HG02840 (cell line): Measurements from ENCODE around the gene ELMO3.

ENCODE experiments used
- ATAC-seq: cut with Tn5 transposase; IDR thresholded peaks from one replicate; pipeline ENCODE4 v1.9.1; 2021; ENCODE audit warnings: mild to moderate bottlenecking, moderate library complexity, moderate number of reproducible peaks; ENCODE audit not compliant: unreplicated experiment, low FRiP score

The ELMO3 gene

DNA sequence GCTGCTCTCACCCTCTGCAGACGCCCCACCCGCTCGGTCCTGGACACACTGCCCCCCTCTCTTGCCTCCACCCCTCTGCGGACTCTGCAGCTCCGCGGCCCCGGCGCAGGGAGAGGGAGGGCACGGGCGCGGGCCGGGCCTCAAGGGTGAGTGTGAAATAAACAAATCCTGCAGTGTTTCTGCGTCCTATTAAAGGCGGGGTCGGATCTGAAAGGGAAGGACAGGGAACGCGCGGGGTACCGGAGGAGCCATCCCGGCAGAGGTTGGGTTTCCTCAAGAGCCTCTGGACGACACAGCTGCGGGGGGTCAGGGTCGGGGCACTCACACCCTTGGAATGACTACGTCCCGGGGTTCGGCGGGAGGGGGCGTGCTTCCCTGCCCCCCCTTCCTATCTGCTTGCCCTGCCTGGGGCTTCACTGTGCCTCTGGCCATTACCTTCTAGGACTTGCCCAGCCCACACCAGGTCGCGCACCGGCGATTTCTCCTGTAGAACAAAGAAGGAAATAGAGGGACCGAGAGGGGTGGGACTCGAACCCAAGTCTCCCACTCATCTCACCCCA is 34.9 kb upstream of the ELMO3 start:
- no peak for ATAC-seq

DNA sequence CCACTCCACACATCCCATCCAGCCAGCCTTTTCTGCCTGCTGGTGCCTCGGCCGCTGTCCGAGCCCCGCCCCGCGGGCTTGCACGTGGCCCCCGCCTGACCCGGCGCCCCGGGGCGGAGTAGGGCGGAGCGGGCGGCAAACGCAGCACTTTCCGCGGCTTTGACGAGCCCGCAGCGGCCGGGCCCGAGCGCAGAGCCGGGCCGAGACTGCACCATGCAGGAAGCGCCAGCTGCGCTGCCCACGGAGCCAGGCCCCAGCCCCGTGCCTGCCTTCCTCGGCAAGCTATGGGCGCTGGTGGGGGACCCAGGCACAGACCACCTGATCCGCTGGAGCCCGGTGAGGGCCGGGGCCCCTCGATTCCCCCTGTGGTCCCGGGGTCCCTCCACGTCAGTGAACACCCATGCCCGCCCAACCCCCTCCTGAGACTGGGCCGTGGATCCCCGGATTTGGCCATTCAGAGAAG is 34.3 kb upstream of the ELMO3 start, which contains the start of gene HSF4:
HSF4 (plus strand) TSS at position 147 of the 463 bp plus-strand sequence; CDS start at position 214, 67 bp downstream.
- no peak for ATAC-seq

- no peak for ATAC-seq
Measured at GRCh38 chr16:67165121-67166078, 33.5 kb upstream of the ELMO3 start.

GRCh38 chr16:67166110-67166547 is 32.8 kb upstream of the ELMO3 start:
- ATAC-seq = no peak

- ATAC-seq = no peak
Measured at GRCh38 chr16:67166598-67167168, 32.2 kb upstream of the ELMO3 start.

GRCh38 chr16:67167588-67167987 is 31.3 kb upstream of the ELMO3 start:
- ATAC-seq = no peak

DNA sequence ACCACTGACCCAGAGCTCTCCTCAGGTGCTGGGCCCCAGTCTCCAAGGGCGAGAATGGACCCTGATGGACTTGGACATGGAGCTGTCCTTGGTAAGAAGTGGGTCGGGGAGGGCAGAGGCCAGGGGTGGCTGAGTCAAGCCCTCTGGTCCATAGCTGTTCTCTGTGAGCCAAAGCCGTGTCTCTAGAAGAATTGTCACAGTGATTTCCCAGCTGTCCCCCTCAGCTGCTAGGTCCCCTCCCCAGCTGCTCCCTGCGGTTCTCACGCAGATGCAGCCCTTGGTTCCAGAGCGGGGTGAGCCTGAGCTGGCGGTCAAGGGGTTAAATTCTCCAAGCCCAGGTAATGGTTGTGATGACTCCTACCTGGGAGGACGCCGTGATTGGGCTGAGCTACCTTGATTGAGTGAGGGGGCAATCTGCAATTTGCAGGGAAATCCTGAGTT is 29.9 kb upstream of the ELMO3 start:
- ATAC-seq = no peak

DNA sequence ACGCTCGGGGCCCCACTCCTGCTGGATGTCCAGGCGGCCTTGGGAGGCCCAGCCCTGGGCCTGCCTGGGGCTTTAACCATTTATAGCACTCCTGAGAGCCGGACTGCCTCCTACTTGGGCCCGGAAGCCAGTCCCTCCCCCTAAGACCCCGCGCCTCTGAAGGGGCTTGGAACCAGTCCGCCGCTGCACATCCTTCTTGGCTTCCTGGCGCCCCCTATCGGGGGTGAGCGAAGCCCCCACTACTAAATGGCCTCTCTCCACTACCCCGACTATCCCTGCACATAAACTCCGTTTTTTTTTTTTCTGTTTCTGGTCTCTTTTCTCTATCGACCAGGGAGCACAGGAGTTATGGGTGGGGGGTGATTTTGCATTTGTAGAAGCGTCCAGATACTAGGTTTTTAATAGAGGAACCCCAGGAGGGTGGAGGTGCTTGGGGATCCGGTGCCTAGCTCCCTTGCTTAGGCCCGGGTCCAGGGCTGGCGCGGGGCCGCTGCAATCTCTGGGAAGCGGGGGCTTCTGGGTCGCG is 29.2 kb upstream of the ELMO3 start:
- no peak for ATAC-seq

GRCh38 chr16:67170168-67170948 is 28.6 kb upstream of the ELMO3 start, which contains the start of gene NOL3:
NOL3 (plus strand) TSS chr16:67170538.
- peak; percentile 39 for ATAC-seq

- ATAC-seq = no peak
Measured at GRCh38 chr16:67170949-67171649, 27.8 kb upstream of the ELMO3 start.

DNA sequence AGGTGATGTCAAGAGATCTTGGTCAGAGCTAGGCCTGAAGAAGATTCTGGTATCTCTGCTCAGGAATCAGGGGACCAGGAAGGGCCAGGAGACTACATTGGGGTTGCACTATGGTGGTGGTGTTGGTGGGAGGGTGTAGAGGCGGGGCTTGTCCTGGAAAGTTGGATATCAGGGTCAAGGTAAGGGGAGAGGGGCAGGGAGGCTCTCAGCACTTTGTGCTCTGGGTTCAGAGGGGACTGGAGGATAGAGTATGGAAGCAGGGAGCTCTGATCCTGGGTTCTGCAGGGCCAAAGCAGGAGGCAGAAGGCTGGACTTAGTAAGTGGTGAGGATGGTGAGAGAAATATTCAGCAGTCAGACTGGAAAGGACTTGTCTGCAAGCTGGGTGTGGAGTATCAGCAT is 25.6 kb upstream of the ELMO3 start:
- no peak for ATAC-seq

DNA sequence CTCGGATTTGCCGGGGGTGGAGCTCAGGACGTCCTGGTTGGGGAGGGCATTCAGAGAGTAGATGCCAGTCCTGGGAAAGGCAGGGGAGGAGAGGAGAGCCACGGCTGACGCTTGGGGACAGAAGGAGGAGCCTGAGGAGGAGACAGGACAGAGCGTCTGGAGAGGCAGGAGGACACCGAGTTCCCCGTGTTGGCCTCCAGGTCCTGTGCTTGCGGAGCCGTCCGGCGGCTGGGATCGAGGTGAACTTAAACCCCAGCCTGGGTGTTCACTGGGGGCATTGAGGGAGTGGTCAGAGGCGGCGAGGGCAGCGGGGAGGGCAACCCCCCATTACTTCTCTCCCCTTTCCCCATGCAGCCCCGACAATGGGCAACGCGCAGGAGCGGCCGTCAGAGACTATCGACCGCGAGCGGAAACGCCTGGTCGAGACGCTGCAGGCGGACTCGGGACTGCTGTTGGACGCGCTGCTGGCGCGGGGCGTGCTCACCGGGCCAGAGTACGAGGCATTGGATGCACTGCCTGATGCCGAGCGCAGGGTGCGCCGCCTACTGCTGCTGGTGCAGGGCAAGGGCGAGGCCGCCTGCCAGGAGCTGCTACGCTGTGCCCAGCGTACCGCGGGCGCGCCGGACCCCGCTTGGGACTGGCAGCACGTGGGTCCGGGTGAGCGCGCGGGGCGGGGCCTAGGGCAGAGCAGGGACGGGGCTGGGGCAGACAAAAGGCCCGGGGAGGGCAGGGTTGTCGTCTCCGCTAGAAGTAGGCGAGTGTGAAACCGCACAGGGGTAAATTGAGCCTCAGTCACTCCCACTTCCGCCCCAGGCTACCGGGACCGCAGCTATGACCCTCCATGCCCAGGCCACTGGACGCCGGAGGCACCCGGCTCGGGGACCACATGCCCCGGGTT is 24.9 kb upstream of the ELMO3 start:
- ATAC-seq = no peak

DNA sequence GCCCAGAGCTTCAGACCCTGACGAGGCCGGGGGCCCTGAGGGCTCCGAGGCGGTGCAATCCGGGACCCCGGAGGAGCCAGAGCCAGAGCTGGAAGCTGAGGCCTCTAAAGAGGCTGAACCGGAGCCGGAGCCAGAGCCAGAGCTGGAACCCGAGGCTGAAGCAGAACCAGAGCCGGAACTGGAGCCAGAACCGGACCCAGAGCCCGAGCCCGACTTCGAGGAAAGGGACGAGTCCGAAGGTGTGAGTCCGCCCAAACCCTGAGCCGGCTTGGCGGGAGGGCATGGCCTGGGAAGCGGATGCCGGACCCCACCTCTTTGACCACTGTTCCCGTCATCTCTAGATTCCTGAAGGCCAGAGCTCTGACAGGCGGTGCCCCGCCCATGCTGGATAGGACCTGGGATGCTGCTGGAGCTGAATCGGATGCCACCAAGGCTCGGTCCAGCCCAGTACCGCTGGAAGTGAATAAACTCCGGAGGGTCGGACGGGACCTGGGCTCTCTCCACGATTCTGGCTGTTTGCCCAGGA is 24.2 kb upstream of the ELMO3 start:
- no peak for ATAC-seq

DNA sequence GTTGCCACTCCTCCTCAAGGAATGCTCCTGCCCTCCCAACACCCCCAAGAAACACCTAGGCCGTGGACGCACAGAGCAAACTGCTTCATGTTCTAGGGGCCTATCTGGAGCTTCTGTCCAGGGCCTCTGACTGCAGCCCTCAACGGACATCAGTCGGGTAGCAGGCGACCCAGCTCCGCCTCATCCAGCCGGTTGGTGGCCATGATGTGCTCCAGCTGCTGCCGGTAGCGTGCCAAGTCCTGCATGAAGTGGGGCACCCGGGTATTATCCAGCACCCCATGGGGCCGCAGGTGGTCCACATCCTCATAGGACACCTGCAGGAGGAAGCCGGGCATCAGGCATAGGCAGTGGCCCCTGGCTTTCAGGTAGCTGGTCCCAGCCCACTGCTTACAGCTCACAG is 22.3 kb upstream of the ELMO3 start:
- no peak for ATAC-seq

GRCh38 chr16:67177743-67178699 is 20.9 kb upstream of the ELMO3 start:
- no peak for ATAC-seq

DNA sequence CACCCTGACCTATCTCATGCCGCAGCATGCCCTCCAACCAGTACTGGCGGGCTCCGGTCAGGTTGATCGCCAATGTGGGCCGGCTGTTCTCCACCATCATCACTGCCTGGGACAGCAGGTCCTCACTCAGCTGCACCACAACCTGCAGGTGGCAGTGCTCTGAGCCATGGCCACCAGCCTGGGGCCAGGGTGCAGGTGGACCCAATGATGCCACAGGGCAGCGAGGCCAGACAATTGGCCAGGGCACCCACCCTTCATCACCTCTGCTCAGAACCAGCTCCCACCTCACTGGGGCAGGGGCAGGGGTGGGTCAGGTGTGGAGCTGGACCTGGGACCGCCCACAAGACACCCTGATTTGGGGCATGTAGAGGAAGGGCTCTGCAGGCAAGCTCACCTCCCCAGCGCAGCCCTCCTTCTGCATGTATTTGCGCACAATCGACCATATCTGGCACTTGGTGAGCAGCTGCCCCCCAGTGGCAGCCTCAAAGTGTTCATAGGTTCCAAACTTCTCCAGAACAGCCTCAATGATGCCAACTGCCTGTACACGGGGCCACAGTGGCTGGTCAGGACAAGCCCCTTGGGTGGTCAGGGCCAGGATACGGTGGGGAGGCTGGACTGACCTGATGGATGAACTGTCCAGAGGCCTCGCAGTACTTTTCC is 19.4 kb upstream of the ELMO3 start:
- no peak for ATAC-seq

- ATAC-seq = no peak
Measured at GRCh38 chr16:67180166-67180565, 18.8 kb upstream of the ELMO3 start.
